HFFc6 (cell line): ENCODE results near the gene SOX5. TPM values are rescaled to one million over a fixed set of nuclear protein-coding genes. Genes with fewer than 3 reads are reported as not detected.

Experiments
- DNase-seq: peaks from one replicate; pipeline ENCODE4 v3.0.0-alpha.2; 2018
- H3K27ac Mint-ChIP-seq: 2 replicates; pipeline ENCODE4 v1.8.0; 2020; ENCODE audit warnings: mild to moderate bottlenecking, mixed read lengths
- H3K27me3 Mint-ChIP-seq: 2 replicates; pipeline ENCODE4 v1.8.0; 2021; ENCODE audit warnings: mild to moderate bottlenecking, moderate library complexity, mixed read lengths; ENCODE audit not compliant: insufficient read depth
- H3K36me3 Mint-ChIP-seq: 2 replicates; pipeline ENCODE4 v1.8.0; 2021; ENCODE audit warnings: low read depth, mixed read lengths
- H3K4me1 Mint-ChIP-seq: 2 replicates; pipeline ENCODE4 v1.8.0; 2020; ENCODE audit warnings: low read depth, mixed read lengths
- H3K4me3 Mint-ChIP-seq: 2 replicates; pipeline ENCODE4 v1.8.0; 2020; ENCODE audit warnings: mild to moderate bottlenecking, moderate library complexity, mixed read lengths
- H3K9me3 Mint-ChIP-seq: 2 replicates; pipeline ENCODE4 v1.8.0; 2020; ENCODE audit warnings: mild to moderate bottlenecking, mixed read lengths
- total RNA-seq, 6 experiments: library from RNA; stranded (reverse); fragmentation: NEBNext Ultra II Directional; extraction: Animal tissue kit (Norgen Biotek cat#: 25700); gene quantifications; 2 replicates in 1 of 6; 3 replicates in 5 of 6; pipeline ENCODE4 v1.2.3, GENCODE V29; 2021
- TF ChIP-seq, protein P1 (sequence below): fragments of 200-600 bp; sonication (generic); IDR thresholded peaks from 2 replicates; pipeline ENCODE4 v1.5.0; 2021; ENCODE audit warnings: antibody characterized with exemption, mild to moderate bottlenecking

SOX5 gene
- total RNA-seq, 6 experiments from 2014 or later: not detected

DNA sequence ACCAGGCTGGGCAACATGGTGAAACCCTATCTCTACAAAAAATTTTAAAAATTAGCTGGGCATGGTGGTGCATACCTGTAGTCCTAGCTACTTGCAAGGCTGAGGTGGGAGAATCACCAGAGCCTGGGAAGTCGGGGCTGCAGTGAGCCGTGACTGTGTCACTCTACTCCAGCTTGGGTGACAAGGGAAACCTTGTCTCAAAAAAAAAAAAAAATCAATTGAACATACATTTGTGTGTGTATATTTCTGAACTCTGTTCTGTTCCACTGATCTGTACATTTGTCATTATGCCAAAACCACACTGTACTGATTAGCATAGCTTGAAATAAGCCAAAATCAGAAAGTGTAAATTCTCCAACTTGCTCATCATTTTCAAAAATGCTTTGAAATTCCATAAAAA, 254.6 kb downstream of the SOX5 start:
- no peak overlapping the region for H3K27ac Mint-ChIP-seq
- DNase-seq: no peak
- no peaks in the 10 kb centered on the region for H3K27me3 Mint-ChIP-seq
- peaks cover 35% of the 10 kb centered on the region for H3K9me3 Mint-ChIP-seq
- no peaks in the 10 kb centered on the region for H3K4me1 Mint-ChIP-seq
- TF ChIP-seq, protein P1, sequence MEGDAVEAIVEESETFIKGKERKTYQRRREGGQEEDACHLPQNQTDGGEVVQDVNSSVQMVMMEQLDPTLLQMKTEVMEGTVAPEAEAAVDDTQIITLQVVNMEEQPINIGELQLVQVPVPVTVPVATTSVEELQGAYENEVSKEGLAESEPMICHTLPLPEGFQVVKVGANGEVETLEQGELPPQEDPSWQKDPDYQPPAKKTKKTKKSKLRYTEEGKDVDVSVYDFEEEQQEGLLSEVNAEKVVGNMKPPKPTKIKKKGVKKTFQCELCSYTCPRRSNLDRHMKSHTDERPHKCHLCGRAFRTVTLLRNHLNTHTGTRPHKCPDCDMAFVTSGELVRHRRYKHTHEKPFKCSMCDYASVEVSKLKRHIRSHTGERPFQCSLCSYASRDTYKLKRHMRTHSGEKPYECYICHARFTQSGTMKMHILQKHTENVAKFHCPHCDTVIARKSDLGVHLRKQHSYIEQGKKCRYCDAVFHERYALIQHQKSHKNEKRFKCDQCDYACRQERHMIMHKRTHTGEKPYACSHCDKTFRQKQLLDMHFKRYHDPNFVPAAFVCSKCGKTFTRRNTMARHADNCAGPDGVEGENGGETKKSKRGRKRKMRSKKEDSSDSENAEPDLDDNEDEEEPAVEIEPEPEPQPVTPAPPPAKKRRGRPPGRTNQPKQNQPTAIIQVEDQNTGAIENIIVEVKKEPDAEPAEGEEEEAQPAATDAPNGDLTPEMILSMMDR: no peak
- no peak overlapping the region for H3K4me3 Mint-ChIP-seq
- no peaks in the 10 kb centered on the region for H3K36me3 Mint-ChIP-seq

DNA sequence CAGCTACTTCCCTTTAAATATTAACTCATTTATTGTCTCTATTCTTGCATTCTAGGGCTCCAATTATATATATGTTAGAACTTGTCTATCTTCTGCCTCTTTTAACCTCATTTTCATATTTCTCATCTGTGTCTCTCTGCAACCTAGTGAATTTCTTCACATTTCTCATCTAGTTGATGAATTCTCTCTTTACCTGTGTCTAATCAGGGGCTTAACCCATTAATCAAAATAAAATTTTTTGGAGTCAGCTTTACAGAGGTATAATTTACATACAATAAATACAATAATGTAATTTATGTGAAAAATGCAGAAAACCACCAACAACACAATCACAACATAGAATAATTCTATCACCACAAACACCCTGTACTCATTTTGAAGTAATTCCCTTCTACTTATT, 255.2 kb downstream of the SOX5 start:
- Mint-ChIP-seq H3K36me3 (no peaks in the 10 kb centered on the region), H3K27ac (no peak overlapping the region), H3K27me3 (no peaks in the 10 kb centered on the region), H3K4me3 (no peak overlapping the region), H3K4me1 (no peaks in the 10 kb centered on the region), H3K9me3 (peaks cover 31% of the 10 kb centered on the region)
- no peak for DNase-seq
- TF ChIP-seq, protein P1: no peak

GRCh38 chr12:23687947-23688346, 261.5 kb downstream of the SOX5 start:
- H3K9me3 Mint-ChIP-seq: peaks cover 18% of the 10 kb centered on the region
- H3K4me1 Mint-ChIP-seq: no peaks in the 10 kb centered on the region
- no peaks in the 10 kb centered on the region for H3K27me3 Mint-ChIP-seq
- no peak for DNase-seq
- no peaks in the 10 kb centered on the region for H3K36me3 Mint-ChIP-seq
- TF ChIP-seq, protein P1: no peak
- no peak overlapping the region for H3K4me3 Mint-ChIP-seq
- no peak overlapping the region for H3K27ac Mint-ChIP-seq

DNA sequence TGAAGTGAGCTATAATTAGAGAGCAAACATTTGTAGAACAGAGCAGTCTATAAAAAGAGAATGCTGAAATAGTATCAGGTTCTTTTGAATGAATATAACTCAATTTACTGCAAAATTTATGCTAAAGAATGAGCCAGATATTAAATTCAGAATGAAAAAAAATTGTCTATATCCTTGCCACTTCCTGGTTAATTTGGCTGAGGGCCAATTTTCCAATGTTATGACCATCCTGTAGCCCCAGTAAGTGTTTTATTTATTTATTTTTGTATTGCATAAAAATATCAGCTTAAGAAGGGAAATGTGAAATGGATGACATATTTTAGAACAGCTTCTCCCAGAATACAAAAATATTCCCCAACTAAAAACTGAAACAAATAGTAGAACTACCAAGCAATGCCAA, 263.4 kb downstream of the SOX5 start:
- Mint-ChIP-seq H3K27me3 (no peaks in the 10 kb centered on the region), H3K4me1 (no peaks in the 10 kb centered on the region), H3K9me3 (peaks cover 18% of the 10 kb centered on the region), H3K36me3 (no peaks in the 10 kb centered on the region), H3K27ac (no peak overlapping the region), H3K4me3 (no peak overlapping the region)
- no peak for DNase-seq
- TF ChIP-seq, protein P1: no peak

DNA sequence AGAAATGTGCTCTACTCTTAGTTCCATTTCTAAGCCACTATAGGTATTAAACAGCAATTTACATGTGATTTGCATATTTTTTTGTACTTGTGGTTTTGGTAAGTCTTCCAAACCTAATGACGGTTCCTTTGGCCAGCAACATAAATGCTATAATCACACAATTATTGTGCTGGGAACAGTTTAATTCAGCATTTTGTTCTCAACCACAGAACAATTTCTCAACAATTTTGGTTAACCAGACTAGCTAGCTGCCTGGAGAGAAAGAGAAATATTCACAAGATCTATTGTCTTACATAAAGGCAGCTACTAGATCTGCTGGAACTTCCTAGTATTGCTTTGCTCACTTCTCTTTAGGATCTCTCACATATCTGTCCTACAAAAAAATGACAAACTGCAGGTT, 265.3 kb downstream of the SOX5 start:
- H3K9me3 Mint-ChIP-seq: peaks cover 18% of the 10 kb centered on the region
- no peaks in the 10 kb centered on the region for H3K36me3 Mint-ChIP-seq
- TF ChIP-seq, protein P1: no peak
- no peak overlapping the region for H3K27ac Mint-ChIP-seq
- no peak for DNase-seq
- no peak overlapping the region for H3K4me3 Mint-ChIP-seq
- H3K4me1 Mint-ChIP-seq: no peaks in the 10 kb centered on the region
- no peaks in the 10 kb centered on the region for H3K27me3 Mint-ChIP-seq

DNA sequence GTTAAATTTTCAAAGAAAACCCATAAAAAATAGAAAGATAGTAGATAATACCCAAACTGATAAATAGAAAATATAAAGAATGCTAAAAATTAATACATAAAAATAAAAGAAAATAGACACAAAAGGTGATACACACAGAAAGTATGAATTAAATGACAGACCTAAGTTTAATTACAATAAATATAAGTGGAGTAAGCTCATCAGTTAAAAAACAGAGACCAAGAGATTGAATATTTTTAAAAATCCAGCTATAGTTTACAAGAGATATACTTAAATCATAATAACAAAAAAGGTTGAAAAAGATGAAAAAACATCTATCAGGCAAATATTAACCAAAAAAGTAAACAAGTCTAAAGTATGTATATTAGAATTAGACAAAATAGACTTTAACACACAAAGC, 268.2 kb downstream of the SOX5 start:
- H3K4me3 Mint-ChIP-seq: no peak overlapping the region
- no peaks in the 10 kb centered on the region for H3K36me3 Mint-ChIP-seq
- peaks cover 16% of the 10 kb centered on the region for H3K9me3 Mint-ChIP-seq
- TF ChIP-seq, protein P1: no peak
- no peaks in the 10 kb centered on the region for H3K4me1 Mint-ChIP-seq
- H3K27me3 Mint-ChIP-seq: no peaks in the 10 kb centered on the region
- no peak overlapping the region for H3K27ac Mint-ChIP-seq
- no peak for DNase-seq
